A549 (cell line): Measurements from ENCODE around the gene PDE3B.

Source experiments
- CEBPB ChIP-seq, 2 experiments: fragments of >200 bp in 1 of 2; sonication (Bioruptor Twin) in 1 of 2; formaldehyde crosslinking in 1 of 2; IDR thresholded peaks; 2 replicates each; pipeline ENCODE4 v1.6.1; 2012 to 2016
- CTCF ChIP-seq: fragments of >200 bp; sonication (Bioruptor Twin); formaldehyde crosslinking; IDR thresholded peaks from 3 replicates; pipeline ENCODE4 v1.5.1; 2016
- EP300 ChIP-seq, 2 experiments: fragments of >200 bp; sonication (Bioruptor Twin); formaldehyde crosslinking; IDR thresholded peaks; 2 replicates in 1 of 2; 3 replicates in 1 of 2; pipeline ENCODE4 v1.6.1; 2016 to 2017
- ESRRA ChIP-seq: fragments of 150-350 bp; IDR thresholded peaks from 2 replicates; pipeline ENCODE4 v1.6.1; 2014; ENCODE audit warnings: mild to moderate bottlenecking, low read length, borderline replicate concordance
- HES2 ChIP-seq: fragments of >200 bp; sonication (Bioruptor Twin); formaldehyde crosslinking; IDR thresholded peaks from 2 replicates; pipeline ENCODE4 v1.6.1; 2016
- MAX ChIP-seq: IDR thresholded peaks from 2 replicates; pipeline ENCODE4 v1.6.1; 2012
- NR3C1 ChIP-seq: fragments of >200 bp; sonication (Bioruptor Twin); formaldehyde crosslinking; IDR thresholded peaks from 3 replicates; pipeline ENCODE4 v1.6.1; 2017
- POLR2A ChIP-seq: IDR thresholded peaks from 2 replicates; pipeline ENCODE4 v1.6.1; 2012; ENCODE audit warnings: mild to moderate bottlenecking, low read length
- RAD21 ChIP-seq, 2 experiments: fragments of >200 bp in 1 of 2; sonication (Bioruptor Twin) in 1 of 2; formaldehyde crosslinking in 1 of 2; IDR thresholded peaks in 1 of 2; conservative IDR thresholded peaks in 1 of 2; 2 replicates in 1 of 2; 3 replicates in 1 of 2; pipeline ENCODE4 v1.6.1; 2012 to 2018; ENCODE audit warnings: inconsistent platforms in 1 of 2
- SREBF2 ChIP-seq: fragments of 450-650 bp; IDR thresholded peaks from 2 replicates; pipeline ENCODE4 v1.6.1; 2014; ENCODE audit warnings: mild to moderate bottlenecking, moderate library complexity
- TF ChIP-seq, protein P1 (sequence below): fragments of 200-600 bp; sonication (generic); IDR thresholded peaks from 2 replicates; pipeline ENCODE4 v1.6.1; 2016; ENCODE audit warnings: antibody characterized with exemption, mild to moderate bottlenecking, moderate library complexity

GRCh38 chr11:14818779-14819178, 175.2 kb downstream of the PDE3B start:
- TF ChIP-seq ESRRA = no peak
- TF ChIP-seq POLR2A = no peak
- no peak for TF ChIP-seq SREBF2
- TF ChIP-seq CTCF = no peak
- TF ChIP-seq, protein P1, sequence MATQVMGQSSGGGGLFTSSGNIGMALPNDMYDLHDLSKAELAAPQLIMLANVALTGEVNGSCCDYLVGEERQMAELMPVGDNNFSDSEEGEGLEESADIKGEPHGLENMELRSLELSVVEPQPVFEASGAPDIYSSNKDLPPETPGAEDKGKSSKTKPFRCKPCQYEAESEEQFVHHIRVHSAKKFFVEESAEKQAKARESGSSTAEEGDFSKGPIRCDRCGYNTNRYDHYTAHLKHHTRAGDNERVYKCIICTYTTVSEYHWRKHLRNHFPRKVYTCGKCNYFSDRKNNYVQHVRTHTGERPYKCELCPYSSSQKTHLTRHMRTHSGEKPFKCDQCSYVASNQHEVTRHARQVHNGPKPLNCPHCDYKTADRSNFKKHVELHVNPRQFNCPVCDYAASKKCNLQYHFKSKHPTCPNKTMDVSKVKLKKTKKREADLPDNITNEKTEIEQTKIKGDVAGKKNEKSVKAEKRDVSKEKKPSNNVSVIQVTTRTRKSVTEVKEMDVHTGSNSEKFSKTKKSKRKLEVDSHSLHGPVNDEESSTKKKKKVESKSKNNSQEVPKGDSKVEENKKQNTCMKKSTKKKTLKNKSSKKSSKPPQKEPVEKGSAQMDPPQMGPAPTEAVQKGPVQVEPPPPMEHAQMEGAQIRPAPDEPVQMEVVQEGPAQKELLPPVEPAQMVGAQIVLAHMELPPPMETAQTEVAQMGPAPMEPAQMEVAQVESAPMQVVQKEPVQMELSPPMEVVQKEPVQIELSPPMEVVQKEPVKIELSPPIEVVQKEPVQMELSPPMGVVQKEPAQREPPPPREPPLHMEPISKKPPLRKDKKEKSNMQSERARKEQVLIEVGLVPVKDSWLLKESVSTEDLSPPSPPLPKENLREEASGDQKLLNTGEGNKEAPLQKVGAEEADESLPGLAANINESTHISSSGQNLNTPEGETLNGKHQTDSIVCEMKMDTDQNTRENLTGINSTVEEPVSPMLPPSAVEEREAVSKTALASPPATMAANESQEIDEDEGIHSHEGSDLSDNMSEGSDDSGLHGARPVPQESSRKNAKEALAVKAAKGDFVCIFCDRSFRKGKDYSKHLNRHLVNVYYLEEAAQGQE = no peak
- no peak for TF ChIP-seq CEBPB (IDR thresholded peaks at IDR 0.05)
- TF ChIP-seq NR3C1 = no peak
- TF ChIP-seq MAX = no peak
- no peak for TF ChIP-seq HES2
- no peak for TF ChIP-seq RAD21 (conservative IDR thresholded peaks at IDR 0.05 in 1 of 2, IDR thresholded peaks at IDR 0.05 in 1 of 2)
- TF ChIP-seq EP300 (IDR thresholded peaks at IDR 0.05) = no peak
